ENCODE measurements around the gene MYH1.

The MYH1 gene

DNA sequence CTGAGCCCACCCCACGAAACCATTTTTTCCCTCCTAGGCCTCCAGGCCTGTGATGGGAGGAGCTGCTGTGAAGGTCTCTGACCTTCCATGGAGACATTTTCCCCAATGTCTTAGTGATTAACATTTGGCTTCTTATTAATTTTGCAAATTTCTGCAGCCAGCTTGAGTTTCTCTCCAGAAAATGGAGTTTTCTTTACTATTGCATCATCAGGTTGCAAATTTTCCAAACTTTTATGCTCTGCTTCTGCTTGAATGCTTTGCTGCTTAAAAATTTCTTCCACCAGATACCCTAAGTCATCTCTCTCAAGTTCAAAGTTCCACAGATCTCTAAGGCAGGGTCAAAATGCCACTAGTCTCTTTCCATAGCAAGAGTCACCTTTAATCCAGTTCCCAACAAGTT is 36.1 kb downstream of the MYH1 start:
- DNase-seq (ENCODE audit: low read depth in 2 of 2) = no peak

- DNase-seq (ENCODE audit: low read depth in 2 of 2) = no peak
Measured at GRCh38 chr17:10477701-10478100, 40.6 kb downstream of the MYH1 start.

- DNase-seq (ENCODE audit: low read depth in 2 of 2) = no peak
Measured at GRCh38 chr17:10474536-10474935, 43.8 kb downstream of the MYH1 start.

GRCh38 chr17:10471858-10472257 is 46.5 kb downstream of the MYH1 start:
- no peak for DNase-seq (ENCODE audit: low read depth in 2 of 2)

GRCh38 chr17:10469459-10469858 is 48.9 kb downstream of the MYH1 start, which contains the start of gene MYH4:
Gene MYH4, minus strand, starts transcription at chr17:10469559. Its CDS starts 2,814 bp downstream, at chr17:10466745.
- no peak for DNase-seq (ENCODE audit: low read depth in 2 of 2)

- DNase-seq (ENCODE audit: low read depth in 2 of 2) = no peak
Measured at GRCh38 chr17:10463402-10463801, 54.9 kb downstream of the MYH1 start.

GRCh38 chr17:10460062-10460461 is 58.3 kb downstream of the MYH1 start:
- no peak for DNase-seq (ENCODE audit: low read depth in 2 of 2)

DNA sequence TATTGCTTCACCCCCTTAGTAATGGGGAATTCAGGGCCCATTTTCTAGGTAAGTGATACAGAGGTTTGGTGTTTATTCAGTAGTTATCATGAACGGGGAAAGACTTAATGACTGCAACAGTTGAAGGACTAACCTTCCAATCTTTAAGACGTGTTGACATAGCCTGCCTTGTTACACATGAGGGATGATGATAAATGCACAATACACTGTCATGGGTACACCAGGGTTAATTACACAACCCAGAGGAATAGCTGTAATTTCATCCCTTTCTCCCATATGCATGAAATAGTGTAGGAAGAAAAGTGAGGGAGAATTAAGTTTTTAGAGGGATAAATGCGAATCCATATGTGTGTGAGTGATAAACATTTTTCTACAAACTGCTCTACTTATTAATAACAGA is 59.6 kb downstream of the MYH1 start:
- DNase-seq (ENCODE audit: low read depth in 2 of 2) = no peak

- DNase-seq (ENCODE audit: low read depth in 2 of 2) = no peak
Measured at GRCh38 chr17:10457952-10458351, 60.4 kb downstream of the MYH1 start.

DNA sequence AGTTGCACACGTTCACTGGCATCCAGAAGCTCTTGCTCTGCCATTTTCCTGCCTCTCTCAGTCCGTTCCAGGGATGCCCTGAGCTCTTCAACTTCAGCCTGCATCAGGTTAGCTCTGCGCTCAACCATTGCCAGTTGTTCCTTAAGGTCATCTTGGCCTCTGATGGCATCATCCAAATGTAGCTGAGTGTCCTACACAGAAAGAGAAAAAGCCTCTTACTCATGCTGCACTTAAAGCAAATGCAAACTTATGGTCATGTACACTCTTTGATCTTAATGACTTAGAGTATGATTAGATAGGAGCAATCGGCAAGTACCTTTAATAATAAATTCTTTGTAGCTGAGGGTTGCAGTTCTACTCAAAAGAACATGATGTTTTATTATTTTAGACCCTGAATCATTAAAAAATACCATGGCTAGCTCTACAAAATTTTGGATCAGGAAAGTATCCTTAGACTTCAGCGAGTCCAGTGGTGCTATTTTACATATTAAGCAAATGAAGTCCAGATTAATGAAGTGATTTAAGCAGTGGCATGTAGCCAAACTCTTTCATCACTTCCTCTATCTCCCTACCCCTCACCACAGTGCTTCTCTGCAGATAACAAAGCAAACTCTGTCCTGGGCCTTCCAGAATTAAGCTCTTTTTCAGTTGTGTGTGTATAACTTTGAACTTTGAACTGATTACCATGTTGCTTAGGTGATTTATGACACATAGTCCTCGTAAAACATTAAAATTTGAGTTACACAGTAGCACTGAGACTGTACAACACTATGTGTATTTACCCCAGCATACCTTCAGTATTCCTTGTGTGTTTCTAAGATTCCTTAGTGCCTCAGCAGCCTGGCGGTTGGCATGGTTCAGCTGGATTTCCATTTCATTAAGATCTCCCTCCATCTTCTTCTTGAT is 71.1 kb downstream of the MYH1 start:
- no peak for DNase-seq (ENCODE audit: low read depth in 2 of 2)

All from activated CD8-positive, alpha-beta memory T cell treated with anti-CD3 and anti-CD28 coated beads for 4 hours (primary cell).